Cardiac atrium fibroblast (primary cell): ENCODE results near the gene PPM1J. TPM values are rescaled to one million over a fixed set of nuclear protein-coding genes. Genes with fewer than 3 reads are reported as not detected.

Source experiments
- total RNA-seq: library from RNA; depleted of rRNA; stranded (reverse); fragments of >200 nt; gene quantifications from 2 replicates; pipeline ENCODE4 v1.2.3, GENCODE V29; 2015

PPM1J gene
- 0.81 and 0.90 TPM in 2 replicates for total RNA-seq

DNA sequence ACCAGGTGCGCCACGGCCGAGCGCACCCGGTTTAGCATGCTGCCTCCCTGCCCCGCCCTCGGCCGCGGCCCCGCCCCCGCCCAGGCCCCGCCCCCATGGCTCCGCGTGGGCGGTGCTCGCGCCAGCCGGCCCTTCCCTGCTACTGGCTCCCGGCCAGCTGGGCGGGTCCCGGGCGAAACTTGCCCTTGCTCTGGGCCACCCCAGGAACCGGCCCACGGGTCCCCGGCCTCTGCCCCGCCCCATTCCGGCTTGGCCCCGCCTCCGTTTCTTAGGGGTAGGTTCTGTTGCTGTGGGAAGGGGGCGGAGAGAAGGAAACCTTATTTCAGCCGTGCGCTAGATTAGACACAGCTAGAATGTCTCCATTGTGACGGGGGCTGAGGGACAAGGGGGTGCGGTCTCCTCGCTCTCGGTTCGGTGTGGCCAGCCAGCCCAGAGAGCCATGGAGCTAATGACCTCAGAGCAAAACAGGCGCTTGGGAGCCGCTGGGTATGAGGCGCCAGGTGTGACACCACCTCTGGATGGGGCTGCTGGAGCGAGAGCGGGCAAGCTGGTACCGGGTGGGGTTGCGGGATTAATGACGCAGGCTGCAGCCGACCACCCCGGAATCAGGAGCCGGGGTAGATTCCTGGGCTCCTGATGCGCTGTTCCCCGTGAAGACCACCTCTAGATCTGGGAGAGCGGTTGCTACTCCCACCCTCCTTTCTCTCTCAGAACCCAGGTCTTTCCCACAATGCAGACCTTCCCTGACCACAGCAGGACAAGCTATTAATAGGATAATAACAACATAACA is at the start of gene PPM1J:
TSS of gene PPM1J (minus strand) at position 69 of the 790 bp plus-strand sequence. CDS start at position 38, 31 bp downstream.

DNA sequence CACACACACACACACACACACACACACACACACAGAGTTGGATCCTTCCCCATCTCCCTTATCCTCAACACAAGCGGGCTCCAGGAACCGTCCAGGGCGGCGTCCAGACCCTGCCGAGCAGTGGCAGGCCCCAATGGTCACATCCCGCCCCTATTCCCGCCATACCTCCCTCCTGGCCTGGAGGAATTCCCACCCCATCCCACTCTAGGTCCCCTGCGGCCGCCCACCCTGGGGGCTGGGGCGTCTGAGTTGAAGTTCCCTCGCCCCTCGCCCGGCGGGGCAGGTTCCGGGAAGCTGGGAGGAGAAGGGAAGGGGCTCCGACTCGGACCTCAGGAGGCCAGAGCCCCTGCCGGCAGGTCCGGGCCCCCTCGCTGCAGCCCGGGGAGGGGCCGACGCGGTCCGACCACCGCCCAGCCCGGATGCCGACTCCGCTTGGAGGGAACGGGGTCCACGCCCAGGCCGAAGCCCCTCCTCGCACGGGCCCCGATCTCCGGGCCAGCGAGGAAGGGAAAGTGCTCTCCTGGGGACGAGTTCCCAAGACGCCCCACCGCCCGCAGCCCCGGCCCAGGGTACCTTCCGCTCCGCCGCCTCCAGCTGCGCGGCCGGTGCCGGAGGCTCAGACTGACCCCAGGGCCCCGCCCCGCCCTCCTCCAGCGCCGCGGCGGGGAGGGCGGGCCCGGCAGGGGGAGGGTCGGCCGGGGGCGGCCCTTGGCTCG is 8.5 kb downstream of the PPM1J start, which contains the start of gene RHOC:
TSS of gene RHOC (minus strand) at position 623 of the 716 bp plus-strand sequence. CDS start 3,328 bp downstream, outside the sequence.

DNA sequence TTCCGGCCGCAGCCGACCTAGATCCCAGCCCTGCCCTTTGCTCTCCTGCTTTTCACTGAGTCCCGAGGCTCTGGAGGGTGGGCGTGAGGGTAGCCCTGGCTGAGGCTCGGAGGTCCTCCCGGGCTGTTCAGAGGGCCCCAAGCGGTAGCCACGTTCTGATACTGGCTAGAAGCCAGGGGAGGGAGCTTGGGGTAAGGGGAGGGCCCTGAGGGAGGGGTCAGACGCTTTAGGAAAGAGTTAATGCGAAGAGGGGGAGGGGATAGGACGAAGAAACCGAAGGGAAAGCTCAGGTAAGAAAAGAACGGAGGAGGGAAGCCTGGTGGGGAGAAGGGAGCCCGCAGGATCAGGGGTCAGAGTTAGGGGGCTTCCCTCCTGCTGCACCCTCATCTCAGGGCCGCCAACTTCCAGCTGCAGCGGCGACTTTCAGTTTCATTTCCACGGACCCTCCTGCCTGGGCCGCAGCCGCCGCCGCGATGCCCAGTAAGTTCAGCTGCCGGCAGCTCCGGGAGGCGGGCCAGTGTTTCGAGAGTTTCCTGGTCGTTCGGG is 40.6 kb downstream of the PPM1J start, which contains the start of gene MOV10:
TSS of gene MOV10 (plus strand) at position 220 of the 546 bp plus-strand sequence. CDS start at position 474, 254 bp downstream.

Other genes starting within 250 kb of the PPM1J start
- 0.18 and 1.3 TPM in 2 replicates for gene WNT2B, start 206.4 kb downstream of the PPM1J start, total RNA-seq
- 4.9 and 11.5 TPM in 2 replicates for gene ST7L, start 96.2 kb downstream of the PPM1J start, total RNA-seq
- gene CAPZA1, start 95.5 kb downstream of the PPM1J start, total RNA-seq: 168 and 191 TPM in 2 replicates
- 30.3 and 50.4 TPM in 2 replicates for gene MOV10, start 40.7 kb downstream of the PPM1J start, total RNA-seq
- 519 and 524 TPM in 2 replicates for gene RHOC, start 8.2 kb downstream of the PPM1J start, total RNA-seq
- gene SLC16A1, start 240.9 kb upstream of the PPM1J start, total RNA-seq: 70.4 and 98.0 TPM in 2 replicates